Body of pancreas (tissue), 4 donors: ENCODE measurements around the gene LAIR1.

ENCODE experiments used
- POLR2A ChIP-seq, 3 donors: fragments of 450-650 bp; IDR thresholded peaks; one replicate each; pipeline ENCODE4 v1.6.1; 2016; ENCODE audit warnings: antibody characterized with exemption in 3 of 3, mild to moderate bottlenecking in 2 of 3
- TF ChIP-seq, protein P1 (sequence below), 7 experiments: fragments of 450-650 bp in 4 of 7; fragments of 200-600 bp in 3 of 7; sonication (generic) in 3 of 7; IDR thresholded peaks; one replicate each; pipeline ENCODE4 v1.5.1; 2016 to 2019; ENCODE audit warnings: antibody characterized with exemption in 7 of 7

- TF ChIP-seq, protein P1, sequence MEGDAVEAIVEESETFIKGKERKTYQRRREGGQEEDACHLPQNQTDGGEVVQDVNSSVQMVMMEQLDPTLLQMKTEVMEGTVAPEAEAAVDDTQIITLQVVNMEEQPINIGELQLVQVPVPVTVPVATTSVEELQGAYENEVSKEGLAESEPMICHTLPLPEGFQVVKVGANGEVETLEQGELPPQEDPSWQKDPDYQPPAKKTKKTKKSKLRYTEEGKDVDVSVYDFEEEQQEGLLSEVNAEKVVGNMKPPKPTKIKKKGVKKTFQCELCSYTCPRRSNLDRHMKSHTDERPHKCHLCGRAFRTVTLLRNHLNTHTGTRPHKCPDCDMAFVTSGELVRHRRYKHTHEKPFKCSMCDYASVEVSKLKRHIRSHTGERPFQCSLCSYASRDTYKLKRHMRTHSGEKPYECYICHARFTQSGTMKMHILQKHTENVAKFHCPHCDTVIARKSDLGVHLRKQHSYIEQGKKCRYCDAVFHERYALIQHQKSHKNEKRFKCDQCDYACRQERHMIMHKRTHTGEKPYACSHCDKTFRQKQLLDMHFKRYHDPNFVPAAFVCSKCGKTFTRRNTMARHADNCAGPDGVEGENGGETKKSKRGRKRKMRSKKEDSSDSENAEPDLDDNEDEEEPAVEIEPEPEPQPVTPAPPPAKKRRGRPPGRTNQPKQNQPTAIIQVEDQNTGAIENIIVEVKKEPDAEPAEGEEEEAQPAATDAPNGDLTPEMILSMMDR (IDR thresholded peaks at IDR 0.05): no peak
- no peak for TF ChIP-seq POLR2A (IDR thresholded peaks at IDR 0.05)
Observed at GRCh38 chr19:54345938-54346386, 18.8 kb downstream of the LAIR1 start.
